H9 (cell line): Measurements from ENCODE around the gene S100A7A. TPM values are rescaled to one million over a fixed set of nuclear protein-coding genes. Genes with fewer than 3 reads are reported as not detected.

Experiments
- DNase-seq: peaks from one replicate; pipeline ENCODE4 v3.0.0-alpha.2; 2017
- H2AFZ ChIP-seq: one replicate; pipeline ENCODE4 v1.6.1; 2013; ENCODE audit warnings: mild to moderate bottlenecking, low read length, control low read depth, moderate library complexity
- H2AK5ac ChIP-seq: 2 replicates; pipeline ENCODE4 v1.6.1; 2013; ENCODE audit warnings: low read length, control low read depth, mixed read lengths; ENCODE audit not compliant: insufficient read length
- H2BK120ac ChIP-seq: one replicate; pipeline ENCODE4 v1.6.1; 2013; ENCODE audit warnings: low read depth, mild to moderate bottlenecking, low read length, control low read depth, inconsistent platforms; ENCODE audit not compliant: poor library complexity, severe bottlenecking
- H2BK12ac ChIP-seq: 2 replicates; pipeline ENCODE4 v1.6.1; 2013; ENCODE audit warnings: low read length, control low read depth, mixed read lengths, low read depth; ENCODE audit not compliant: insufficient read length
- H2BK15ac ChIP-seq: 2 replicates; pipeline ENCODE4 v1.6.1; 2013; ENCODE audit warnings: low read depth, low read length, control low read depth
- H2BK20ac ChIP-seq: one replicate; pipeline ENCODE4 v1.6.1; 2013; ENCODE audit warnings: low read depth, mild to moderate bottlenecking, low read length, control low read depth, inconsistent platforms; ENCODE audit not compliant: poor library complexity, severe bottlenecking
- H2BK5ac ChIP-seq: 2 replicates; pipeline ENCODE4 v1.6.1; 2013; ENCODE audit warnings: low read length, control low read depth, mixed read lengths; ENCODE audit not compliant: insufficient read length
- H3K14ac ChIP-seq: 2 replicates; pipeline ENCODE4 v1.6.1; 2013; ENCODE audit warnings: low read length, control low read depth; ENCODE audit not compliant: insufficient read depth
- H3K18ac ChIP-seq: 2 replicates; pipeline ENCODE4 v1.6.1; 2013; ENCODE audit warnings: low read depth, mild to moderate bottlenecking, mixed read lengths, low read length, control low read depth; ENCODE audit not compliant: insufficient read length
- H3K23ac ChIP-seq: 2 replicates; pipeline ENCODE4 v1.6.1; 2013; ENCODE audit warnings: low read length, control low read depth, mixed read lengths, low read depth; ENCODE audit not compliant: insufficient read length
- H3K23me2 ChIP-seq: 2 replicates; pipeline ENCODE4 v1.6.1; 2013; ENCODE audit warnings: low read depth, mild to moderate bottlenecking, mixed read lengths, low read length, control low read depth; ENCODE audit not compliant: insufficient read length, poor library complexity, severe bottlenecking
- H3K27ac ChIP-seq: 2 replicates; pipeline ENCODE4 v1.5.1; 2013; ENCODE audit warnings: low read length, control low read depth, mixed read lengths, low read depth; ENCODE audit not compliant: insufficient read length
- H3K27me3 ChIP-seq: 2 replicates; pipeline ENCODE4 v1.6.1; 2013; ENCODE audit warnings: low read length, control low read depth, inconsistent platforms; ENCODE audit not compliant: insufficient read depth
- H3K4ac ChIP-seq: 2 replicates; pipeline ENCODE4 v1.6.1; 2013; ENCODE audit warnings: low read depth, mild to moderate bottlenecking, control low read depth, inconsistent platforms, low read length, moderate library complexity
- H3K4me1 ChIP-seq: 2 replicates; pipeline ENCODE4 v1.6.1; 2013; ENCODE audit warnings: low read length, control low read depth, inconsistent platforms; ENCODE audit not compliant: insufficient read depth
- H3K4me2 ChIP-seq: 2 replicates; pipeline ENCODE4 v1.6.1; 2013; ENCODE audit warnings: low read length, control low read depth, mixed read lengths; ENCODE audit not compliant: insufficient read length, insufficient read depth
- H3K56ac ChIP-seq: 2 replicates; pipeline ENCODE4 v1.6.1; 2013; ENCODE audit warnings: low read depth, mild to moderate bottlenecking, mixed read lengths, low read length, control low read depth; ENCODE audit not compliant: insufficient read length
- H3K79me1 ChIP-seq: 2 replicates; pipeline ENCODE4 v1.6.1; 2013; ENCODE audit warnings: low read depth, mild to moderate bottlenecking, moderate library complexity, low read length, control low read depth, inconsistent platforms; ENCODE audit not compliant: insufficient read depth, poor library complexity, severe bottlenecking
- H3K79me2 ChIP-seq: 2 replicates; pipeline ENCODE4 v1.6.1; 2013; ENCODE audit warnings: low read length, control low read depth, inconsistent platforms; ENCODE audit not compliant: insufficient read depth
- H3K9ac ChIP-seq: 2 replicates; pipeline ENCODE4 v1.6.1; 2013; ENCODE audit warnings: low read length, control low read depth, mixed read lengths; ENCODE audit not compliant: insufficient read length; ENCODE audit errors: extremely low read depth
- H3K9me3 ChIP-seq: one replicate; pipeline ENCODE4 v1.6.1; 2013; ENCODE audit warnings: low read depth, low read length, inconsistent platforms; ENCODE audit not compliant: control insufficient read depth
- H3T11ph ChIP-seq: one replicate; pipeline ENCODE4 v1.6.1; 2013; ENCODE audit warnings: mild to moderate bottlenecking, low read length, control low read depth, inconsistent platforms
- H4K20me1 ChIP-seq: one replicate; pipeline ENCODE4 v1.6.1; 2013; ENCODE audit not compliant: control insufficient read depth, insufficient read length, insufficient read depth
- H4K5ac ChIP-seq: 2 replicates; pipeline ENCODE4 v1.6.1; 2013; ENCODE audit warnings: low read depth, mild to moderate bottlenecking, mixed read lengths, low read length, control low read depth; ENCODE audit not compliant: insufficient read length
- H4K8ac ChIP-seq: replicated peaks from 2 replicates; pipeline ENCODE4 v1.6.1; 2013; ENCODE audit warnings: low read length, control low read depth, mixed read lengths, low read depth; ENCODE audit not compliant: insufficient read length
- H4K91ac ChIP-seq: 2 replicates; pipeline ENCODE4 v1.6.1; 2013; ENCODE audit warnings: low read depth, mild to moderate bottlenecking, moderate library complexity, mixed read lengths, low read length, control low read depth; ENCODE audit not compliant: insufficient read length
- H3K27ac Mint-ChIP-seq, 3 experiments: 2 replicates in 2 of 3; 3 replicates in 1 of 3; pipeline ENCODE4 v1.8.0; 2020 to 2021; ENCODE audit warnings: mixed read lengths in 3 of 3, mild to moderate bottlenecking in 1 of 3, moderate library complexity in 1 of 3
- H3K27me3 Mint-ChIP-seq: 2 replicates; pipeline ENCODE4 v1.8.0; 2021; ENCODE audit warnings: low read depth, mild to moderate bottlenecking, moderate library complexity, mixed read lengths
- H3K36me3 Mint-ChIP-seq, 3 experiments: 2 replicates in 2 of 3; 3 replicates in 1 of 3; pipeline ENCODE4 v1.8.0; 2020 to 2021; ENCODE audit warnings: low read depth in 3 of 3, mixed read lengths in 3 of 3; ENCODE audit not compliant: insufficient read depth in 1 of 3
- H3K4me1 Mint-ChIP-seq, 2 experiments: 2 replicates each; pipeline ENCODE4 v1.8.0; 2020; ENCODE audit warnings: mixed read lengths in 2 of 2
- H3K4me3 Mint-ChIP-seq, 2 experiments: 2 replicates in 1 of 2; 3 replicates in 1 of 2; pipeline ENCODE4 v1.8.0; 2020 to 2021; ENCODE audit warnings: mild to moderate bottlenecking in 2 of 2, mixed read lengths in 2 of 2, moderate library complexity in 1 of 2
- H3K9me3 Mint-ChIP-seq, 2 experiments: 2 replicates in 1 of 2; 3 replicates in 1 of 2; pipeline ENCODE4 v1.8.0; 2020; ENCODE audit warnings: mild to moderate bottlenecking in 2 of 2, mixed read lengths in 2 of 2, moderate library complexity in 1 of 2
- CTCF ChIP-seq: fragments of 200-600 bp; sonication (generic); conservative IDR thresholded peaks from 3 replicates; pipeline ENCODE4 v1.8.0; 2021; ENCODE audit warnings: antibody characterized with exemption, mild to moderate bottlenecking
- WGBS: extraction: QIAGEN DNeasy Blood & Tissue Kit; methylation state at CpG from one replicate; pipeline ENCODE4 v1.1.7; 2013; ENCODE audit warnings: missing lambda C conversion rate, low lambda C conversion rate, mixed read lengths; ENCODE audit not compliant: insufficient read length; ENCODE audit errors: extremely low coverage; 5-methylcytosine and 5-hydroxymethylcytosine counted together
- total RNA-seq: library from RNA; stranded (reverse); gene quantifications from 2 replicates; pipeline ENCODE4 v1.2.1, GENCODE V29; 2021

Gene S100A7A
- total RNA-seq, 1 experiment from 2014 or later: not detected

DNA sequence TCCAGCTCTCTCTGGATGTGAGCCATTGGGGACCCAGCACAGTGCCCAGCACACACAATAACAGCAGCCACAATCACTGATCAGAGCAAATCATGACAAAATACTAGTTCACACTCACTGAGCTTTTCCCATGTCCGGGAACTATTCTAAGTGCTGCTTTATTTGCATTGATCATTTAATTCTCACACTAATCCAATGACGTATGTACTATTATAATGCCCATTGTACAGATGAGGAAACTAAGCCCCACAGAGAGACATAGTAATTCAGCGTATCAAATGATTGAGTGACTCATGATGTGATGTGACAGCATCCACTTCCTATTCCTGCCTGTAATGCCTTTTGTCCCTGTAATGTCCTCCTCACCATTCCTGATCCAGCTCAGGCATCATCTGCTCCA is 23.5 kb upstream of the S100A7A start:
- Histone ChIP-seq H3K9ac (no peak overlapping the region), H3T11ph (no peak overlapping the region), H2BK12ac (no peak overlapping the region), H2BK20ac (no peak overlapping the region), H3K9me3 (no peaks in the 10 kb centered on the region), H3K4ac (no peak overlapping the region), H3K23ac (no peak overlapping the region), H3K23me2 (no peaks in the 10 kb centered on the region), H3K27me3 (no peaks in the 10 kb centered on the region), H3K56ac (no peak overlapping the region), H3K14ac (no peak overlapping the region), H2AFZ (no peak overlapping the region), H3K79me2 (no peaks in the 10 kb centered on the region), H4K8ac (no peak overlapping the region), H3K4me2 (no peak overlapping the region), H3K79me1 (no peaks in the 10 kb centered on the region), H4K91ac (no peak overlapping the region), H3K27ac (no peak overlapping the region), H2BK120ac (no peak overlapping the region), H3K4me1 (no peaks in the 10 kb centered on the region), H2AK5ac (no peak overlapping the region), H3K18ac (no peak overlapping the region), H4K5ac (no peak overlapping the region), H2BK5ac (no peak overlapping the region), H4K20me1 (no peaks in the 10 kb centered on the region), H2BK15ac (no peak overlapping the region)
- peaks cover 0 to 2% of the 10 kb centered on the region in 2 experiments; a peak in 1 of 4 replicates for H3K4me1 Mint-ChIP-seq
- peaks cover 12% of the 10 kb centered on the region for H3K27me3 Mint-ChIP-seq
- no peak overlapping the region for H3K27ac Mint-ChIP-seq
- no peak for TF ChIP-seq CTCF
- WGBS: no CpG with 5 or more reads among the region's 3 CpGs
- H3K4me3 Mint-ChIP-seq: no peak overlapping the region
- H3K9me3 Mint-ChIP-seq: no peaks in the 10 kb centered on the region
- DNase-seq: no peak
- H3K36me3 Mint-ChIP-seq: no peaks in the 10 kb centered on the region
